Embryonic facial prominence (tissue), 1 donor: ENCODE data around the gene RSAD2.
"Not testable (repeated sequence)": the region's sequence is repeated elsewhere in the genome, so short reads cannot be mapped to it uniquely, and the experiment has no call there.

Experiments
- DNase-seq: peaks from one replicate; pipeline ENCODE4 v3.0.0-alpha.2; 2016; ENCODE audit errors: extremely low spot score

RSAD2 gene

DNA sequence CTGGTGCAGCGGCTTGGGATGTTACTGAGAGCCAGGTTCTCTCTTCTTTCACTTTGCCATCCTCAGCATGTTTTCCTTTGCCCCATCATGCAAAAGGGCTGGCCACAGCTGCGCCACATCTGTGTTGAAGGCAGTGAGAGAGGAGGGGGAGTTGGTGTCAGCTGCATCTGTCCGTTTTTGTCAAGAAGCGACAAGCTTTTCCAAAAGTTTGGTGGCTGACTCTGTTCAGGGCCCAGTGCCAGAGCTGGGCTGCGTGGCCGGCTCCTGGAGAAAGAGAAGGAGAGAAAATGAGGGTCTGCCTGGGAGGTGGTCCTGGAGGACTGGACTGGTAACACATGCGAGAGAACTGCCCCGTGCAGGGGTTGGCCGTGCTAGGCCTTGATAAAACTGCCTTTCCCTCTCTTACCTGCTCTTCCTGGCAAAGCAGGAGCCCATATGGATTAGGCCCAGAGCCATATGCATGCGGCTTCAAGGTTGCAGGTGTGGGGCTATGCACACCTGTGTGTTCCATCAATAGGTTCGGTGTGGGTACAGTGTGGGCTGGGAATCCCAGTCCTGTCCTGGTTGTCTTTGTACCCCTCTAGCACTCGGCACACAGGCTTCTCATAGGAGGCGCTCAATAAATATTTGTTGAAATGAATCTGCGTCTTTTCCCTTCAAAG is 48.6 kb downstream of the RSAD2 start:
- no peak for DNase-seq

GRCh38 chr2:6927186-6927585 is 49.6 kb downstream of the RSAD2 start:
- no peak for DNase-seq

DNA sequence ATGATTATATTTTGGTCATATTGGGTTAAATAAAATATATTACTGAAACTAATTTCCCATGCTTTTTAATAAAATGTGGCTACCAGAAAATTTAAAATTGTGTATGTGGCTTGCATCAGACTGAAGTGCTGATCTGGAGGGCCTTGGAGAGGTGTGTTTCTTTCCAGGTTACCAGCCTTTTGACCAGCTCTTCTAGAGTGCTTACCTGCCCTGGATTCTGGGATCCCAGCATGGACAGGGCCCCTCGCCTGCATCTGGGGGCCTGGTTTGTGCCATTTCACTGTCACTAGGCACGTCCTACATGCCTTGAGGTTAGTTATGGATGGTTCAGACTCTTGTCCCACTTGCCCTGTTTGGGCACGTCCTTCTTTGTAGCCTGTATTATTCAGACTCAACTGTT is 50.2 kb downstream of the RSAD2 start:
- no peak for DNase-seq

GRCh38 chr2:6928452-6928851 is 50.9 kb downstream of the RSAD2 start:
- DNase-seq: no peak

- no peak for DNase-seq
These were observed 51.7 kb downstream of the RSAD2 start for GRCh38 chr2:6929196-6929819.

- no peak for DNase-seq
These were observed 53.5 kb downstream of the RSAD2 start for GRCh38 chr2:6930923-6931647.

DNA sequence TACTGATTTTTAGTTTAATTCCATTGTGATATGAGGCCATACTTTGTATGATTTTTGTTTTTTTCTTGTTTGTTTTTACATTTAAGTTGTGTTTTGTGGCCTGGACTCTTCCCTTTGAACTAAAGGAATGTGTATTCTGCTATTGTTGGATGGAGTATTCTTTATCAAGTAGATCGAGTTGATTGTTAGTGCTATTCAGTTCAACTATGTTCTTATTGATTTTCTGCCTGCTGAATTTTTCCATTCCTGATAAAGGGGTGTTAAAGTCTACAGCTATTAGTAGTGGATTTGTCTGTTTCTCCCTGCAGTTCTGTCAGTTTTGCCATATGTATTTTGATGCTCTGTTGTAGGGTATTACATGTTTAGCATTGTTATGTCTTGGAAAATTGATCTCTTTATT is 54.2 kb downstream of the RSAD2 start:
- DNase-seq: no peak

GRCh38 chr2:6932206-6932605 is 54.6 kb downstream of the RSAD2 start:
- DNase-seq: no peak

DNA sequence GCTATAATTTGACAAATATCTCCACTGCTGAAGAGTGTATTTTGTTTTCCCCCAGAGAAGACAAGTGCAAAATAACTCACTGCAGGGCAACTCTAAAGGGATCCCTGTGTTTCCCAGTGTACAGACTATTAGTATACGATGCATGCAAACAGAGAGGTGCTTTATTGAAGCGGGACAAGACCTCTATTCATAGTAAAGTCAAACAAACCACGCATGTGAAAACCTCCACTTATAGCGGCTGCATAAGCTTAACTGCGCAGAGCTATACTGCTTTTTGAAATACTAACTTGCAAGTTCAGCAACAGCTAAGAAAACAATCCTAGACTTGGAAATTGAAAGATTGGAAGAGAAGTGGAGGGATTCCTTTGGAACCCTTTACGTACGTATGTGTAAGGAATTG is 55.3 kb downstream of the RSAD2 start:
- no peak for DNase-seq

DNA sequence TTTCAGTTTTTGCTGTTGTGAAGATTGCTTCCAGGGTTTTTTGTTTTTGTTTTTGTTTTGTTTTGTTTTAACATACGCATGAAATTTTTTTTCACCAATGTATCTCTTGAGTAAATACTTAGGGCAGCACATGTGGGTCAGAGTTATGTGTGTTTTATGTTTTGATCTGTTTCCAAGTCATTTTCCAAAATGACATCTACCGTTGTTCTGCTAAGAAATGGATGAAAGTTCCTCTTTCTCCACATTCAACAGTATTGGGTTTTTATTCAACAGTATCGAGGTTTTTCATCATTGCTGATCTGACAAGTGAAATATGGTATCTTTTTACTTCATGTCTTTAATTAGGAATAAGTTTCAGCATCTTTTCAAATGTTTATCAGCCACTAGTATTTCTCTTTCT is 56.3 kb downstream of the RSAD2 start:
- DNase-seq: no peak

DNA sequence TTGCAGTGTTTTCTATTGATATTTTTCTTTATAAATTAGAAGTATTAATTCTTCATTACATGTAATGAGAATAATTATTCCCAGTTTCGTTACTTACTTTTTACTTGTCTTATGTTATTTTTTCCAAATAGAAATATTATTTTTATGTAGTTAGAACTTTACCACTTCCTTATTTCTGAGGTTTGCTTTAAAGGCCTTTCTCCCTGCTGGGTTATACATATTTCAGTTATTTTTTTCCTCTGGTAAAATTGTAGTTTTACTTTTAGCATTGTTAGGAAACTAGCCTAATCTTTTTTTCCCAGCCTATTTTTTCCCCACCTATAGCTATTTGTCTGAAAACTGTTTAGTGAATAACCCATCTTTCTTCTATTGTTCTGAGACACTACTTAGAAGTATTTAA is 56.8 kb downstream of the RSAD2 start:
- DNase-seq: no peak

DNA sequence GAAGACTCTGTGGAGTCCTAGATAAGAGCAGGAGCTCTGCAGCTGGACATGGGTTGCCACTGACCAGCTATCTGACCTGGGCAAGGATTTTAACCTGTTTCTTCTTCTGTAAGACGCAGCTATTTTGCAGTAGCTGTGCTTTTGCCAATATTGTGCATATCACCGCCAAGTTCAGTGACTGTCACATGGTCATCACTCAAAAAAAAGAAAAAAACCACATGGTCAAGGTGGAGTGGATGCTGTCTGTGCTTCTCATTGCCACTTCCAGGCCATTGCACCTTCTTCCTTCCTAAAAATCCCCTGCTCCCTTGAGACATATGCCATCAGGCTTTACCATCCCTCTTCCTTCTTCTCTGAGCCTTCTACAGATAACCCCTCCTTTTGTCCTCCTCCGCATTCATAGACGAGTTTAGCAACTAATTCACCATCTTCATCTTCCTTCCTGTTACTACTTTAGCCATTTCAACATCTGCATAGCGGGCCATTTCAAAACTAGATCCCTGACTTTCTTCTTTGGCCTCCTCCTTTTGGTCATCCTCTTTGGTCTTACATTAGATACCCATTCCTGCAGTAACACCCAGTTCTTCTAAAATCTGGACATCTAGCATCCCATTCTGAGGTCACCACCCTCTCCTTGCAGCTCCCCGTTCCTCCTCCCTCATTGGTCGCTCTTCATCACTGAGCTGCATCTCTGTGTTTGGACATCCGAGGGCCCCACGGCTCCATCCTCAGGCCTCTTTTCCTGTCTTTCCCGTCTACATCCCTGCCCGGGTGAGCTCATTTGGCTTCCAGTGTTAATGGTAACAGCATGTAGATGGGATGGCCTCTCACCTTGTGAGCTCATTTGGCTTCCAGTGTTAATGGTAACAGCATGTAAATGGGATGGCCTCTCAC is 57.4 kb downstream of the RSAD2 start:
- no peak for DNase-seq

GRCh38 chr2:6935652-6936020 is 58.1 kb downstream of the RSAD2 start:
- not testable (repeated sequence) for DNase-seq

- DNase-seq: no peak
These were observed 59.6 kb downstream of the RSAD2 start for GRCh38 chr2:6937157-6937556.

DNA sequence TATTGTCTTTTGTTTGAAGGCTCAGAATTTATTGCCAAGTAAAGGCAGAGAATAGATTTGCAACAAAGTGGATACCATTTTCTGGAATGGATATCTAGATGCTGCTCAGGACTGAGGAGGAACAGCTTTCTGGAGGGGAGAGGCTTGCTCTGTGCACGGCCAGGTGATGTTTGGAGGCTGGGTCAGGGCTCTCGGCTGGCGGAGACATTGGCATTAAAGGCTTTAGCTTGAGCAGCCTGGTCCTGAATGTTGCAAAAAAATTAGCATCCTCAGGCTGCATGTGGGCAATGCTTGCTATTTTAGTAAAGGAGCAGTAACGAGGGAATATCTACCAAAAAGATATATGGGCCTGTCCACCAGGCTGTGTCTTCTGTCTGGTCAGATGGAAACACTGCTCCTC is 60.0 kb downstream of the RSAD2 start:
- DNase-seq: no peak

GRCh38 chr2:6939071-6939470 is 61.5 kb downstream of the RSAD2 start:
- no peak for DNase-seq

GRCh38 chr2:6940820-6941219 is 63.2 kb downstream of the RSAD2 start:
- DNase-seq: no peak

GRCh38 chr2:6941299-6942046 is 63.9 kb downstream of the RSAD2 start:
- DNase-seq: no peak

DNA sequence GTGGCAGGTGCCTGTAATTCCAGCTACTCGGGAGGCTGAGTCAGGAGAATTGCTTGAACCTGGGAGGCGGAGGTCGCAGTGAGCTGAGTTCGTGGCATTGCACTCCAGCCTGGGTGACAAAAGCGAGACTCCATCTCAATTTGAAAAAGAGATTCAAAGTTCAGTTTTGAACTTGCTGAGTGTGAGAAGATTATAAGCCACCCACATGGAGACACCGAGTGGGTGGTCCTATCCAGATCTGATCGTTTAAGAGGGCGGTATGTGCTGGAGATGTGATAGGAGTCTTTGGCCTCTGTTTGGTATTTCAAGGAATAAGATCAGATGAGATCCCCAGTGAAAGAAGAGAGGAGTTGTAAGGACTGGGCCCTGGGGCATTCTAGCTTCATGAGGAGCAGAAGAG is 65.3 kb downstream of the RSAD2 start:
- no peak for DNase-seq

DNA sequence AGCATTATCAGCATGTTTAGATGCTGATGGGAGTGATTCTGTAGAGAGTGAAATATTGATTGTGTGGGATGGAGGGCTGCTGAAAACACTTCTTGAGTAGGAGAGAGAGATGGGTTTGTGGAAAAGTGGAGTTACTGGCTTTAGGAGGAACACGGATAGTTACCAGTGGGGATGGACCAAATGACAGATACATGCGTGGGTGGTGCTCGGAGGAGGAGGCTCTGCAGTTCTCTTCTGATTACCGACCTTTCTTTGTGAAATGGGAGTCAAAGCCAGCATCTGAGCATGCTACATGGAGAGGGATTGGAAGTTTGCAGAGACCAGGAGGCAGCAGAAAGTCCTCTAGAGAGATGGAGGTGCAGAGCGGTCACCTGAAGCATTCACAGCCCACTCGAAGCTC is 65.9 kb downstream of the RSAD2 start:
- no peak for DNase-seq

- no peak for DNase-seq
These were observed 66.4 kb downstream of the RSAD2 start for GRCh38 chr2:6943971-6944370.

GRCh38 chr2:6944555-6944954 is 67.0 kb downstream of the RSAD2 start:
- DNase-seq: no peak
